Pancreas (tissue), 10 donors: ENCODE results near the gene RIN3. TPM values are rescaled to one million over a fixed set of nuclear protein-coding genes. Genes with fewer than 3 reads are reported as not detected.

Source experiments
- ATAC-seq, 4 donors: fragments of 200-7000 bp; cut with Tn5 transposase; one replicate each; pipeline versions ENCODE4 v1.8.0 to v1.9.1; 2020; ENCODE audit warnings: mild to moderate bottlenecking in 4 of 4, moderate library complexity in 4 of 4
- DNase-seq, 6 donors: peaks; one replicate each; pipeline ENCODE4 v3.0.0-alpha.2; 2020
- FAIRE-seq: peaks from 2 replicates; lab custom pipeline; 2012; peaks lifted over from hg19 to GRCh38; lab: Jason Lieb, UNC
- H3K27ac ChIP-seq, 4 donors: fragments of 200-600 bp; sonication (generic); 1 replicate in 3 of 4; 2 replicates in 1 of 4; pipeline versions ENCODE4 v1.5.0 to v1.8.0; 2020
- H3K27me3 ChIP-seq, 4 donors: fragments of 200-600 bp; one replicate each; pipeline ENCODE4 v1.8.0; 2021
- H3K36me3 ChIP-seq, 3 donors: fragments of 200-600 bp; sonication (generic) in 1 of 3; one replicate each; pipeline versions ENCODE4 v1.5.0 to v1.8.0; 2020 to 2021
- H3K4me1 ChIP-seq, 3 donors: fragments of 200-600 bp; one replicate each; pipeline ENCODE4 v1.8.0; 2021
- H3K4me3 ChIP-seq, 4 donors: fragments of 200-600 bp; sonication (generic) in 2 of 4; one replicate each; pipeline versions ENCODE4 v1.5.0 to v1.8.0; 2020 to 2021
- H3K9me3 ChIP-seq, 4 donors: fragments of 200-600 bp; one replicate each; pipeline ENCODE4 v1.8.0; 2021
- CTCF ChIP-seq, 4 donors: fragments of 200-600 bp; sonication (generic) in 3 of 4; IDR thresholded peaks; one replicate each; pipeline versions ENCODE4 v1.5.0 to v1.8.0; 2021; ENCODE audit warnings: antibody characterized with exemption in 4 of 4
- WGBS, 2 donors: extraction: QIAGEN DNeasy Blood & Tissue Kit; methylation state at CpG; one replicate each; pipeline ENCODE4 v1.1.7; 2013; 5-methylcytosine and 5-hydroxymethylcytosine counted together
- intact Hi-C, 3 donors: fragments of 100-400 bp; cut with DNase I; formaldehyde crosslinking; loops; one replicate each; pipeline versions ENCODE4 v1.11.1 to v1.14.2; 2022
- polyA plus RNA-seq, 2 donors: library from polyadenylated mRNA; stranded (reverse); fragments of 200-250 nt; gene quantifications; one replicate each; pipeline ENCODE4 v1.2.3, GENCODE V29; 2013
- total RNA-seq, 6 donors: library from RNA; stranded (reverse); fragmentation: NEBNext Ultra II Directional in 4 of 6; extraction: Animal tissue kit (Norgen Biotek cat#: 25700) in 4 of 6; gene quantifications; one replicate each; pipeline versions ENCODE4 v1.2.1 to v1.2.4, GENCODE V29; 2021 to 2023
- donor health status: healthy with polysubstance abuse.
- donor health status: DM: no; HTN: no; CAD: no; lungs with moderate emphysema.
- donor health status: DM: no; HTN: no; CAD: no.
- donor health status: control.
- donor health status: control.
- donor health status: Bipolar disorder and iron deficiency.
- donor health status: DM: yes; HTN: yes; CAD: no.
- donor health status: DM: no; HTN: no; CAD: no.
- donor health status: DM: no; HTN: no; CAD: no.
- donor health status: DM: yes; HTN: yes; CAD: no.

RIN3 gene
- total and polyA plus RNA-seq, 8 donors: 1.1 to 9.0 (median 2.3) TPM

GRCh38 chr14:92472860-92473259 is 40.7 kb upstream of the RIN3 start:
- WGBS, 2 donors: 83 to 89% methylated on average over 1 of the region's 1 CpG
- no peak overlapping the region for H3K27ac ChIP-seq
- FAIRE-seq (no peak), DNase-seq (no peak), ATAC-seq (peak in 2 of 4 donors; percentile 53 to 58)
- H3K27me3 ChIP-seq: no peaks in the 10 kb centered on the region
- H3K4me3 ChIP-seq: no peak overlapping the region
- intact Hi-C loops: no loop called here
- H3K36me3 ChIP-seq: no peaks in the 10 kb centered on the region
- no peaks in the 10 kb centered on the region for H3K4me1 ChIP-seq
- TF ChIP-seq CTCF (IDR thresholded peaks at IDR 0.05): no peak
- H3K9me3 ChIP-seq: no peaks in the 10 kb centered on the region

GRCh38 chr14:92473261-92473968 is 40.2 kb upstream of the RIN3 start:
- Histone ChIP-seq H3K9me3 (no peaks in the 10 kb centered on the region), H3K27ac (no peak overlapping the region), H3K27me3 (no peaks in the 10 kb centered on the region), H3K36me3 (no peaks in the 10 kb centered on the region), H3K4me3 (no peak overlapping the region), H3K4me1 (no peaks in the 10 kb centered on the region)
- WGBS, 2 donors: 49 to 62% methylated on average over 9 of the region's 9 CpGs
- intact Hi-C loops: no loop called here
- peak in 3 of 4 donors; percentile 44 to 68 (median 46) for ATAC-seq
- DNase-seq: peak in 1 of 6 donors; percentile 9
- no peak for TF ChIP-seq CTCF (IDR thresholded peaks at IDR 0.05)
- FAIRE-seq: no peak

- ATAC-seq (no peak), FAIRE-seq (no peak), DNase-seq (no peak)
- intact Hi-C loops: no loop called here
- no peaks in the 10 kb centered on the region for H3K9me3 ChIP-seq
- H3K27me3 ChIP-seq: no peaks in the 10 kb centered on the region
- H3K27ac ChIP-seq: no peak overlapping the region
- TF ChIP-seq CTCF (IDR thresholded peaks at IDR 0.05): no peak
- no peak overlapping the region for H3K4me3 ChIP-seq
- no peaks in the 10 kb centered on the region for H3K4me1 ChIP-seq
- 75 to 88% methylated on average over 3 of the region's 3 CpGs for WGBS, 2 donors
- H3K36me3 ChIP-seq: no peaks in the 10 kb centered on the region
These were observed 39.5 kb upstream of the RIN3 start for GRCh38 chr14:92473969-92474535.

GRCh38 chr14:92475037-92475436 is 38.5 kb upstream of the RIN3 start:
- intact Hi-C loops: no loop called here

More at GRCh38 chr14:92475037-92475436, 38.5 kb upstream of the RIN3 start:
- no peaks in the 10 kb centered on the region for H3K36me3 ChIP-seq
- no peak for DNase-seq
- H3K4me3 ChIP-seq: no peak overlapping the region
- ATAC-seq: no peak
- no peak for FAIRE-seq
- 79 to 88% methylated on average over 1 of the region's 1 CpG for WGBS, 2 donors
- H3K27me3 ChIP-seq: no peaks in the 10 kb centered on the region
- no peaks in the 10 kb centered on the region for H3K4me1 ChIP-seq
- H3K9me3 ChIP-seq: no peaks in the 10 kb centered on the region
- no peak for TF ChIP-seq CTCF (IDR thresholded peaks at IDR 0.05)
- no peak overlapping the region for H3K27ac ChIP-seq
